Stomach (tissue), 9 donors: ENCODE data around the gene GDF2. TPM values are rescaled to one million over a fixed set of nuclear protein-coding genes. Genes with fewer than 3 reads are reported as not detected.

Source experiments
- DNase-seq, 2 donors: peaks; one replicate each; pipeline versions ENCODE4 v3.0.0 to v3.0.0-alpha.2; 2013 to 2019
- H3K27ac ChIP-seq, 5 donors: fragments of 200-600 bp in 4 of 5; sonication (generic) in 4 of 5; one replicate each; pipeline ENCODE4 v1.5.1; 2013 to 2019; ENCODE audit warnings: mild to moderate bottlenecking in 1 of 5, moderate library complexity in 1 of 5
- H3K27me3 ChIP-seq, 3 donors: fragments of 200-600 bp; sonication (generic); one replicate each; pipeline ENCODE4 v1.5.1; 2017 to 2019; ENCODE audit warnings: mixed run types in 1 of 3
- H3K36me3 ChIP-seq, 4 donors: fragments of 200-600 bp; sonication (generic); 1 replicate in 3 of 4; 2 replicates in 1 of 4; pipeline ENCODE4 v1.5.1; 2016 to 2019
- H3K4me1 ChIP-seq, 4 donors: fragments of 200-600 bp; sonication (generic); one replicate each; pipeline ENCODE4 v1.5.1; 2016 to 2019
- H3K4me3 ChIP-seq, 4 donors: fragments of 200-600 bp; sonication (generic) in 3 of 4; one replicate each; pipeline ENCODE4 v1.5.1; 2016 to 2019; ENCODE audit warnings: mild to moderate bottlenecking in 1 of 4
- H3K9me3 ChIP-seq, 4 donors: fragments of 200-600 bp; sonication (generic); one replicate each; pipeline ENCODE4 v1.5.1; 2016 to 2019
- EP300 ChIP-seq: sonication (generic); formaldehyde crosslinking; IDR thresholded peaks from one replicate; pipeline ENCODE4 v1.6.1; 2017; ENCODE audit warnings: antibody characterized with exemption
- POLR2A ChIP-seq, 4 donors: fragments of 450-650 bp; IDR thresholded peaks; one replicate each; pipeline ENCODE4 v1.6.1; 2016; ENCODE audit warnings: antibody characterized with exemption in 4 of 4, control low read depth in 2 of 4, mild to moderate bottlenecking in 1 of 4, moderate library complexity in 1 of 4
- POLR2AphosphoS5 ChIP-seq, 3 donors: sonication (generic); formaldehyde crosslinking; IDR thresholded peaks; one replicate each; pipeline ENCODE4 v1.6.1; 2016; ENCODE audit warnings: antibody characterized with exemption in 3 of 3
- WGBS, 5 donors: extraction: QIAGEN DNeasy Blood & Tissue Kit in 3 of 5; methylation state at CpG; one replicate each; pipeline versions ENCODE4 v1.1.5 to v1.1.7; 2013 to 2018; 5-methylcytosine and 5-hydroxymethylcytosine counted together
- intact Hi-C: fragments of 100-400 bp; cut with DNase I; formaldehyde crosslinking; loops from one replicate; pipeline ENCODE4 v1.15.1; 2023; ENCODE audit warnings: low total_unique reads
- polyA plus RNA-seq, 3 donors: library from polyadenylated mRNA; stranded (reverse); fragments of 200-250 nt; gene quantifications; one replicate each; pipeline ENCODE4 v1.2.3, GENCODE V29; 2013
- total RNA-seq, 5 donors: library from RNA; depleted of rRNA; stranded (reverse); fragments of >200 nt; gene quantifications; one replicate each; pipeline versions ENCODE4 v1.1.0 to v1.2.3, GENCODE V29; 2014 to 2016
- TF ChIP-seq, protein P1 (sequence below), 7 experiments: fragments of 450-650 bp in 4 of 7; fragments of 200-600 bp in 3 of 7; sonication (generic) in 3 of 7; IDR thresholded peaks; one replicate each; pipeline ENCODE4 v1.5.1; 2016 to 2019; ENCODE audit warnings: antibody characterized with exemption in 7 of 7, control low read depth in 2 of 7, mild to moderate bottlenecking in 1 of 7
- donor health status: healthy with polysubstance abuse.
- donor health status: Bipolar disorder and iron deficiency.
- donor health status: healthy.

The GDF2 gene
- total and polyA plus RNA-seq, 8 donors: not detected

DNA sequence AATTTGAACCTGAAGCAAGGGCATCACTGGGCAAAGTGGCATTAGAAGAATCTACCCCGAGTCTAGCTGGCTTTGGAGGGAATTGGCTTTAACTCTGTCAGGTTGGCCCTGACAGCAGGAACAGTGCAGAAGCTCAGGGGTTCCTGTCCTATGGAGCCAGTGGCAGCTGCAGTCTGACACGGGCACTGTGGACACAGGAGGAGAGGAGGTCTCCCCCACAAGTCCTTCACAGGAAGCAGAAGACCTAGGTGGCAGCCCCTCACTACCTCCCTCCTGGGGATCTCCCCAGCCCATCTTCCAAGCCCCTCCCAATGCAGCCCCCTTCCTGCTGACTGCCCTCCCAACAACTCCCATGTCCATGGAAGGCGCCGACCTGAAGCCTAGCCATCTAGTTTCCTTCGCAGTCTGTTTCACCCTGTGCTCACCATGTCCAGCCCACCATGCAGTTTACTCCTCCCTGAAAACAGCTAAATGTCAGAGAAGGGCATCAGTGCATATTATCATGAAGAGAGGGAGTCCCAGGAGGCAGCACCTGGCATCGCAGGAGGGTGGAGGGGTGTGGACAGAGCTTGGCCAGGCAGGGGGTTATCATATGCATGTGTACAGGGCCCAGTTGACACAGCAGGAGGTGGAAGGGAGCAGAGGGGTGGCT, 40.1 kb upstream of the GDF2 start:
- peaks cover 0 to 4% (median under 1%) of the 10 kb centered on the region in 4 donors for H3K4me1 ChIP-seq
- WGBS, 5 donors: 70 to 76% (median 74%) methylated on average over 6 of the region's 6 CpGs
- H3K36me3 ChIP-seq: no peaks in the 10 kb centered on the region
- H3K4me3 ChIP-seq: no peak overlapping the region
- H3K27me3 ChIP-seq: no peaks in the 10 kb centered on the region
- TF ChIP-seq, protein P1, sequence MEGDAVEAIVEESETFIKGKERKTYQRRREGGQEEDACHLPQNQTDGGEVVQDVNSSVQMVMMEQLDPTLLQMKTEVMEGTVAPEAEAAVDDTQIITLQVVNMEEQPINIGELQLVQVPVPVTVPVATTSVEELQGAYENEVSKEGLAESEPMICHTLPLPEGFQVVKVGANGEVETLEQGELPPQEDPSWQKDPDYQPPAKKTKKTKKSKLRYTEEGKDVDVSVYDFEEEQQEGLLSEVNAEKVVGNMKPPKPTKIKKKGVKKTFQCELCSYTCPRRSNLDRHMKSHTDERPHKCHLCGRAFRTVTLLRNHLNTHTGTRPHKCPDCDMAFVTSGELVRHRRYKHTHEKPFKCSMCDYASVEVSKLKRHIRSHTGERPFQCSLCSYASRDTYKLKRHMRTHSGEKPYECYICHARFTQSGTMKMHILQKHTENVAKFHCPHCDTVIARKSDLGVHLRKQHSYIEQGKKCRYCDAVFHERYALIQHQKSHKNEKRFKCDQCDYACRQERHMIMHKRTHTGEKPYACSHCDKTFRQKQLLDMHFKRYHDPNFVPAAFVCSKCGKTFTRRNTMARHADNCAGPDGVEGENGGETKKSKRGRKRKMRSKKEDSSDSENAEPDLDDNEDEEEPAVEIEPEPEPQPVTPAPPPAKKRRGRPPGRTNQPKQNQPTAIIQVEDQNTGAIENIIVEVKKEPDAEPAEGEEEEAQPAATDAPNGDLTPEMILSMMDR (IDR thresholded peaks at IDR 0.05): no peak
- TF ChIP-seq EP300 (no peak), POLR2A (IDR thresholded peaks at IDR 0.05) (no peak), POLR2AphosphoS5 (IDR thresholded peaks at IDR 0.05) (no peak)
- no peaks in the 10 kb centered on the region for H3K9me3 ChIP-seq
- DNase-seq: no peak
- intact Hi-C loops: no loop called here
- H3K27ac ChIP-seq: no peak overlapping the region

GRCh38 chr10:47282657-47283018, 39.6 kb upstream of the GDF2 start:
- TF ChIP-seq POLR2AphosphoS5 (IDR thresholded peaks at IDR 0.05): no peak
- TF ChIP-seq EP300: no peak
- TF ChIP-seq, protein P1 (IDR thresholded peaks at IDR 0.05): no peak
- no peak for TF ChIP-seq POLR2A (IDR thresholded peaks at IDR 0.05)
- Histone ChIP-seq H3K4me1 (peaks cover 0 to 9% (median 2%) of the 10 kb centered on the region in 4 donors), H3K27ac (no peak overlapping the region), H3K27me3 (no peaks in the 10 kb centered on the region), H3K4me3 (no peak overlapping the region), H3K9me3 (no peaks in the 10 kb centered on the region), H3K36me3 (no peaks in the 10 kb centered on the region)
- DNase-seq: no peak
- intact Hi-C loops: no loop called here
- 83 to 94% (median 86%) methylated on average over 4 to 6 of the region's 6 CpGs for WGBS, 5 donors

- no peaks in the 10 kb centered on the region for H3K27me3 ChIP-seq
- DNase-seq: no peak
- WGBS, 5 donors: 77 to 94% (median 81%) methylated on average over 6 to 9 of the region's 9 CpGs
- no peak overlapping the region for H3K4me3 ChIP-seq
- TF ChIP-seq EP300: no peak
- no peak for TF ChIP-seq POLR2A (IDR thresholded peaks at IDR 0.05)
- TF ChIP-seq, protein P1 (IDR thresholded peaks at IDR 0.05): no peak
- no peak for TF ChIP-seq POLR2AphosphoS5 (IDR thresholded peaks at IDR 0.05)
- intact Hi-C loops: no loop called here
- H3K27ac ChIP-seq: no peak overlapping the region
- H3K36me3 ChIP-seq: no peaks in the 10 kb centered on the region
- no peaks in the 10 kb centered on the region for H3K9me3 ChIP-seq
- peaks cover 0 to 11% (median 2%) of the 10 kb centered on the region in 4 donors for H3K4me1 ChIP-seq
These were observed 39.1 kb upstream of the GDF2 start for GRCh38 chr10:47283101-47283630.

- TF ChIP-seq POLR2A (IDR thresholded peaks at IDR 0.05): no peak
- no peak for TF ChIP-seq EP300
- TF ChIP-seq, protein P1 (IDR thresholded peaks at IDR 0.05): no peak
- TF ChIP-seq POLR2AphosphoS5 (IDR thresholded peaks at IDR 0.05): no peak
- Histone ChIP-seq H3K36me3 (no peaks in the 10 kb centered on the region), H3K27me3 (no peaks in the 10 kb centered on the region), H3K4me3 (no peak overlapping the region), H3K27ac (no peak overlapping the region), H3K4me1 (peaks cover 0 to 11% (median 2%) of the 10 kb centered on the region in 4 donors), H3K9me3 (no peaks in the 10 kb centered on the region)
- no peak for DNase-seq
- intact Hi-C loops: no loop called here
These were observed 38.4 kb upstream of the GDF2 start for GRCh38 chr10:47283848-47284247.
